BJ (cell line): ENCODE data around the gene SLC38A10. TPM values are rescaled to one million over a fixed set of nuclear protein-coding genes. Genes with fewer than 3 reads are reported as not detected.

Source experiments
- CTCF ChIA-PET: fragments of 350-600 bp; formaldehyde crosslinking; extraction: SDS; loops from one replicate; lab custom pipeline; 2021; ENCODE audit warnings: antibody characterized with exemption, inconsistent platforms; lab: Yijun Ruan, JAX
- POLR2A ChIA-PET: fragments of 300-600 bp; sonication (Branson Sonifier 250); formaldehyde crosslinking; extraction: SDS; loops from one replicate; lab custom pipeline; 2021; ENCODE audit warnings: antibody characterized with exemption; lab: Charles Lee
- DNase-seq: peaks from one replicate; pipeline ENCODE4 v3.0.0-alpha.2; 2011; ENCODE audit warnings: low read depth
- H3K27me3 ChIP-seq: 2 replicates; pipeline ENCODE4 v1.6.0; 2011; ENCODE audit warnings: low read length; ENCODE audit not compliant: control insufficient read depth, insufficient read depth
- H3K36me3 ChIP-seq: 2 replicates; pipeline ENCODE4 v1.5.1; 2011; ENCODE audit warnings: low read length; ENCODE audit not compliant: control insufficient read depth, insufficient read depth
- H3K4me3 ChIP-seq: 2 replicates; pipeline ENCODE4 v1.5.1; 2011; ENCODE audit warnings: low read depth, mild to moderate bottlenecking, control low read depth, low read length
- CTCF ChIP-seq: IDR thresholded peaks from 2 replicates; pipeline ENCODE4 v1.5.1; 2011; ENCODE audit warnings: low read depth, mild to moderate bottlenecking, control low read depth, inconsistent platforms, low read length, moderate library complexity; ENCODE audit not compliant: insufficient read depth
- polyA plus RNA-seq: library from polyadenylated mRNA; depleted of rRNA; stranded (reverse); fragments of >200 nt; gene quantifications from 2 replicates; pipeline ENCODE4 v1.2.3, GENCODE V29; 2011

The SLC38A10 gene
- polyA plus RNA-seq, 1 experiment = 55.4 TPM

GRCh38 chr17:81218459-81218858 lies 76.6 kb downstream of the SLC38A10 start:
- TF ChIP-seq CTCF = no peak
- no peak for DNase-seq
- H3K36me3 ChIP-seq = no peaks in the 10 kb centered on the region; the same call in 1 of the 2 replicates
- H3K4me3 ChIP-seq = no peak overlapping the region
- no peaks in the 10 kb centered on the region for H3K27me3 ChIP-seq
- CTCF ChIA-PET = interaction anchor here (1.7 kb wide), 1 partner anchor 76 kb away, joined by 4 read pairs; no protein-coding TSS in a partner anchor
- POLR2A ChIA-PET = no interaction called here

GRCh38 chr17:81217491-81217890 lies 77.6 kb downstream of the SLC38A10 start:
- CTCF ChIA-PET = interaction anchor here (0.6 kb wide), 1 partner anchor 16 kb away, joined by 6 read pairs; no protein-coding TSS in a partner anchor

GRCh38 chr17:81213978-81214377 lies 81.1 kb downstream of the SLC38A10 start:
- CTCF ChIA-PET = no interaction called here
- no peak overlapping the region for H3K4me3 ChIP-seq
- POLR2A ChIA-PET = no interaction called here

More at GRCh38 chr17:81217491-81217890, 77.6 kb downstream of the SLC38A10 start:
- no peaks in the 10 kb centered on the region for H3K27me3 ChIP-seq
- no peaks in the 10 kb centered on the region; the same call in 1 of the 2 replicates for H3K36me3 ChIP-seq
- POLR2A ChIA-PET = no interaction called here
- TF ChIP-seq CTCF = no peak
- no peak overlapping the region for H3K4me3 ChIP-seq
- DNase-seq = no peak

GRCh38 chr17:81212365-81212764 lies 82.7 kb downstream of the SLC38A10 start:
- DNase-seq = no peak
- H3K36me3 ChIP-seq = no peaks in the 10 kb centered on the region; the same call in 1 of the 2 replicates

More at GRCh38 chr17:81213978-81214377, 81.1 kb downstream of the SLC38A10 start:
- DNase-seq = no peak
- TF ChIP-seq CTCF = no peak
- no peaks in the 10 kb centered on the region for H3K27me3 ChIP-seq
- H3K36me3 ChIP-seq = no peaks in the 10 kb centered on the region; the same call in 1 of the 2 replicates

GRCh38 chr17:81210868-81211267 lies 84.2 kb downstream of the SLC38A10 start:
- no peak overlapping the region for H3K4me3 ChIP-seq
- CTCF ChIA-PET = interaction anchor here (1.7 kb wide), 1 partner anchor 68 kb away, joined by 6 read pairs; no protein-coding TSS in a partner anchor
- no peak for DNase-seq

More at GRCh38 chr17:81212365-81212764, 82.7 kb downstream of the SLC38A10 start:
- no peak for TF ChIP-seq CTCF
- Histone ChIP-seq H3K27me3 (no peaks in the 10 kb centered on the region), H3K4me3 (no peak overlapping the region)
- ChIA-PET POLR2A (no interaction called here), CTCF (interaction anchor here (1.5 kb wide), 1 partner anchor 12 kb away, joined by 5 read pairs; no protein-coding TSS in a partner anchor)

More at GRCh38 chr17:81210868-81211267, 84.2 kb downstream of the SLC38A10 start:
- TF ChIP-seq CTCF = no peak
- Histone ChIP-seq H3K27me3 (no peaks in the 10 kb centered on the region), H3K36me3 (no peaks in the 10 kb centered on the region; the same call in 1 of the 2 replicates)
- POLR2A ChIA-PET = no interaction called here
